GM12801 (cell line): Measurements from ENCODE around the gene IL17D.

Experiments
- TF ChIP-seq, protein P1 (sequence below): IDR thresholded peaks from one replicate; pipeline ENCODE4 v1.5.1; 2011; ENCODE audit warnings: control low read depth; ENCODE audit not compliant: insufficient read length; ENCODE audit errors: extremely low read depth

Gene IL17D

DNA sequence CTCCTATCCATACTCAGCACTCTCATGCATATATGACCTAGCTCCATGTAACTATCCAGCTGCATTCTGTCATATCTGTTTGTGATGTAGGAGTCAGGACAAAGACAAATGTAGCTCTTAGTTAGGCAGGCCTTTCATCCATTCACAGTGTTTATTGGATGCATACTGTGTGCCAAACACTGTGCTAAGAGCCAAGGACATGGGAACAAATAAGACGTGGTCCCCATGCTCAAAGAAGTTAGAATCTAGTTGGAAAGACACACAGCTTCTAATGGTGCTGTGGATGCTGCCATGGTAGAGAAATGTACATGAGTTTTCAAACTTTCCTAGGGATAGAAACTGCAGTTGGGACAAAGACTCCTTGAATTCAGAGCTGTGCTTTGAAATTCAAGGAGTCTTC, 31.7 kb upstream of the IL17D start:
- TF ChIP-seq, protein P1, sequence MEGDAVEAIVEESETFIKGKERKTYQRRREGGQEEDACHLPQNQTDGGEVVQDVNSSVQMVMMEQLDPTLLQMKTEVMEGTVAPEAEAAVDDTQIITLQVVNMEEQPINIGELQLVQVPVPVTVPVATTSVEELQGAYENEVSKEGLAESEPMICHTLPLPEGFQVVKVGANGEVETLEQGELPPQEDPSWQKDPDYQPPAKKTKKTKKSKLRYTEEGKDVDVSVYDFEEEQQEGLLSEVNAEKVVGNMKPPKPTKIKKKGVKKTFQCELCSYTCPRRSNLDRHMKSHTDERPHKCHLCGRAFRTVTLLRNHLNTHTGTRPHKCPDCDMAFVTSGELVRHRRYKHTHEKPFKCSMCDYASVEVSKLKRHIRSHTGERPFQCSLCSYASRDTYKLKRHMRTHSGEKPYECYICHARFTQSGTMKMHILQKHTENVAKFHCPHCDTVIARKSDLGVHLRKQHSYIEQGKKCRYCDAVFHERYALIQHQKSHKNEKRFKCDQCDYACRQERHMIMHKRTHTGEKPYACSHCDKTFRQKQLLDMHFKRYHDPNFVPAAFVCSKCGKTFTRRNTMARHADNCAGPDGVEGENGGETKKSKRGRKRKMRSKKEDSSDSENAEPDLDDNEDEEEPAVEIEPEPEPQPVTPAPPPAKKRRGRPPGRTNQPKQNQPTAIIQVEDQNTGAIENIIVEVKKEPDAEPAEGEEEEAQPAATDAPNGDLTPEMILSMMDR, result no peak

DNA sequence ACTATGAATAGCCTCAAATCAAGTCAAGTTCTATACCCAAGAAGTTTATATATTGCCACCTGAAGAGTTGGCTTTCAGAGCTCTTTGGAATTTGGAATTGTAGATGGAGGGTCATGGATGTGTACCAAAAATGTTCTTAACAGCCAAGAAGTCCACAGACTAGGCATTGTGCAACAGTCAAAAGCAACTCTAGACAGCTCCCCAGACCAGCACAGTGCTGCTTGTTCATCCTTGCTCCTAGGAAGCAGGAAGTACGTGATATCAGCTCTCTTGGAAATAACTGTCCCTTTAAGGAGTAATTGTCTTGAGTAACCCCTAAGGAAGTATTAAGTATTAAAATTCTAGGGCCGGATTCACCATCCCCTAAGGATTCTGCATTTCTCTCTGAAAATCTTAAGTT, 30.7 kb upstream of the IL17D start:
- TF ChIP-seq, protein P1, result no peak

DNA sequence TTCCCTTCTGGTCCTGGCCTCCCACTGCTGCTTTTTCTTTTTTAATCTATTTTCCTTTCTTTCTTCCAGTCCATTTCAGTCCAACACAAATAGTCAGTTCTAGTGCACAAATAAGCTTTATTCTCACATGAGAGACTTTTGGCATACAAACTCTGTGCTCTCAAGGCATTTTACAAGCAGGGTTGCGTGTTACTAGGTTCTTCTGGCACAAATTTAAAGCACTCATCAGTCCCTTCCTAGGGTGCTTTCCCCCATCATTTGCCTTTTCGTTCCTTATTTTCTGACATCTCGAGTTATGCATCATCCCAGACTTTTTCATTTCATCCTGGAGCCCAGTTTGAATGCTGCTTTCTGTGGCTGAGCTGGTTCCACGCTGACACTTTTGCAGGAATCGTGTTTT, 29.8 kb upstream of the IL17D start:
- TF ChIP-seq, protein P1, result no peak

DNA sequence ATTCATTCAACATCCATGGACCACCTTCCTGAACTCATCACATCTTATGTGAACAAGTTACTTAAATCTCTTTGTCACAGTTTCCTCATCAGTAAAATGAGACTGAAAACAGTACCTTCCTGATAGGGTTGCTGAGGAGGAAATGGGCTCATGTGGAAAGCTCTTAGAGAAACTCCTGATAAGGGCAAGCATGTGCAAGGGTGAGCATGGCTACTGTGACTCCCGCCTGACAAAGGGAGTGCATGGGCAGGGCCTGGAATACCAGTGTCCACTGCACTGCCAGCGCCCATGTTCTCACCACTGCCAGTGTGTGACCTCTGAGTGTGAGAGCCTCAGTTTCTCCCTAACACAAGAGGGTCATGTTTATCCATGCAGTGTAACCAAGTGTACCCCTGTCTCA, 27.3 kb upstream of the IL17D start:
- TF ChIP-seq, protein P1, result no peak

DNA sequence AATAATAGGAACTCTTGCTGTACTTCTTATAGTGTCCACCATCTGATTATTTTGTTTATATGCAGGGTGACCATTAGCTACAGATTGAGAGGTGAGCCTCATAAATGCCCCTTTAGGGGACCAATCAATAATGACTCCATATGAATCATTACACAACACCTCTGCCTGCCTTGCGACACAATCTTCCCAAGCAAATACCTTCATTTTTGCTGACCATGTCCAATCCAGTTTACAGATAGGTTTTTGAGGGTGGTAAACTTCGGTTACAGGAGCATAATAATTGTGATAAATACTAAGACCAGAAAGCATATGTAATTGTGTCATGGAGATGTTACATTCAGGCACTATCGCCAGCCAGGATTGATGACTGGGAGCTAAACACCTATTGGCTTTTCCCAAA, 23.6 kb upstream of the IL17D start:
- TF ChIP-seq, protein P1, result no peak

DNA sequence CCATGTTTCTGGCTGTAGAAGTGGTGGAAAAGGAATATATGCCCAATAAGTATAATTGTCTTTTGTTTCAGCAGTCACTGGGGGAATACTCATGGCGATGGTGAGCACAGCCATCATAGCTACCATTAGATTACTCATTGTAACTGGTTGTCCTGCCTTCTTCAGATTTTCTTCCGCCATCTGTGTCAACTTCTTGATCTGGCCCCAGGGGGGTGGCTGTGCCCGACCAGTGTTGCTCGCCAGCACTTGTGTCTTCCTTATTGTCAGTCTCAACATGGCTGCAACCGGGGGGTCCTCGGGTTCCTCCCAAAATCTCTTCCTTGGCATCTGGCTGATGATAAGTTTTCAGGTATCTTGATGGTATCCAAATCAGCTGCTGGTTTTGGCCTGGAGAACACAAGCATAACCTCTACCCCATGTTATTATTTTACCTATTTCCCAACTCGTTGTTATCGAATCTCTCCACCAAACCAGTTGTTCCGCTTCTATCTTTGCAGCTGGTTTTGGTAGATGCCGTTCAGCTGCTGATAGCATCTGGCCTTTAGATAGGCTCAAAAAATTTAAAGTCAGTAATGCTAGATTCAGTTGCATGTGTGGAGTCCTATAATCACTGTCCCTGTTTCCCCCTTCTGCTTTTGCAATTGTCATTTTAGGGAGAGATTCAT, 23.0 kb upstream of the IL17D start:
- TF ChIP-seq, protein P1, result no peak

DNA sequence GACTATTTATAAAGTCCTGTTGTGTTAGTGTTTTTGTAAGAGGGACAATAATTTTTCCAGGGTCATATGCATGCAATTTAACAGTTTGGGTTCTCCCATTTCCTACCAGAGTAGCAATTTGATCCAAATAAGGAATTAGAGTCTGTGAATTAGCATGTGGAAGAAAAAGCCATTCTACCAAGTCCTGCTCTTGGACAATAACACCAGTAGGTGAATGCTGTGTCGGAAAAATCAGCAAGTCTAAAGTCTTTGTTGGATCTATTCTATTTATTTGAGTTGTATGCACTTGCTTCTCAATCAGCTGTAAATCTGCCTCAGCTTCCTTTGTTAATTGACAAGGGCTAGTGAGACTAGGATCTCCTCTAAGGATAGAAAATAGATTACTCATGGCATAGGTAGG, 21.4 kb upstream of the IL17D start:
- TF ChIP-seq, protein P1, result no peak

DNA sequence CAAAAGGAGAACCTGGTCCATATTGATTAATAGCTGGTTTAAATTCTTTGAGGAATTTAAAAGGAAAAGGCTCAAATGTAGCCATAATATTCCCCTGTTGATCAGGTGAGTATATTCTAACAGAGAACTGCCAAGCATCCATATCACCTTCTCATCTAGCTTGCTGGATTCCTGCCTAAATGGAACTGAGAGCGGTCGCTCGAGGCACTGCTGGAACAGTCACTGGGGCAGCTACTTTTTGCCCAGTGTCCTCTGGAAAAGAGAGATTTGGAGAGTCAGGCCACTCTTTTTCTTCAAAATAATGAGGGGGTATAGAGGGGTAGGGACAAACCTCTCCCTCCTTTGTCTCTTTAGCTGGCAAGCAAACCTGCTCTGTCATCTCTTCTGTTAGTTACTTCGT, 19.5 kb upstream of the IL17D start:
- TF ChIP-seq, protein P1, result no peak
